GM12873 (cell line): ENCODE results near the gene IQSEC3.

Source experiments
- CTCF ChIP-seq: IDR thresholded peaks from 2 replicates; pipeline ENCODE4 v1.5.1; 2012; ENCODE audit warnings: low read depth, mild to moderate bottlenecking, moderate library complexity, low read length, control low read depth; ENCODE audit not compliant: insufficient read depth; ENCODE audit errors: missing control alignments

IQSEC3 gene

GRCh38 chr12:198705-199104, 132.1 kb downstream of the IQSEC3 start:
- no peak for TF ChIP-seq CTCF

GRCh38 chr12:201361-201760, 134.8 kb downstream of the IQSEC3 start:
- no peak for TF ChIP-seq CTCF

GRCh38 chr12:202081-202731, 135.6 kb downstream of the IQSEC3 start:
- no peak for TF ChIP-seq CTCF

DNA sequence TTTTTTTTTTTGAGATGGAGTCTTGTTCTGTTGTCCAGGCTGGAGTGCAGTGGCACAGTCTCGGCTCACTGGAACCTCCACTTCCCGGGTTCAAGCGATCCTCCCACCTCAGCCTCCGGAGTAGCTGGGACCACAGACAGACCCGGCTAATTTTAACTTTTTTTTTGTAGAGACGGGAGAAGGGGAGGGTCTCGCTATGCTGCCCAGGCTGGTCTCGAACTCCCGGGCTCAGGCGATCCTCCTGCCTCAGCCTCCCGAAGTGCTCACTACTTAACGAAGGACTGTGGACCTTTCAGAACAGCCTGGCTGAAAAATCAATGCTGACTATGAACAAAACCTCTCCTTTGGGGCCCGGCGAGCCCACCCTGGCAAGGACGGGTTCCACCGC, 136.5 kb downstream of the IQSEC3 start:
- no peak for TF ChIP-seq CTCF

DNA sequence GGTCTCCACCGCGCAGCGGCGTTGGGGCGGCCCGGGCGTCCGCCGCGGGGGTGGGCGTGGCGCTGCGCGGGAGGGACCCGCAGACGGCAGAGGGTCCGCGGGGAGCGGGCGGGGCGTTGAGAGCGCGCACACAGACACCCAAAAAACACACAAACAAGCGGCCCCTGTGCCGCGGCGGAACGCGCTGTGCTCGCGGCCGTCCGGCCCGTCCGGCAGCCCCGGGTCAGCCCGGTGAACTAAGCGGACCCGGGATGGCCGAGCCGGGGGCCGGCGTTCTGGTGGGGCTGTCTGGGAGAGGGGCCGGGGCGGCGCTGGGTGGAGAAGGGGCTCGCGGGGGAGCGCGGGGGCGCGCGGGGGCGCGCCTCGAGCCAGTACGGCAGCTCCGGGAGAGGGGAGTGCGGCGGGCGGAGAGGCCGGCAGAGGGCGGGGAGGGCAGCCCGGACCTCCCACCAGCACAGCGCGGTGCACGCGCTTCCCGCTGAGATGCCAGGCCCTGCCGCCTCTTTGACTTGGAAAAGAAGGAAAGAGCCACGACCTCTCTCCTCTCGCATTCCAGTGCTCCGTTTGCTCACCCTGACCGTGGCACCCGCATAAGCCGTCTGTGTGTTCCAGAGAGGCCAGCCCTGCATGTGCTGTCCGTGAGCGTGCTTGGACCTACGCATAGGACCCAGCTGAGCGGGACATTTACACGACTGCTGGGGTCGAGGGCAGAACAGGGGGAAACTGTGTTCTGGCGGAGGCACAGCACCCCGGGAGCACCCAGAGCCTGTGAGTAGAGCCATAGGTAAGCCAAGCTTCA, 137.1 kb downstream of the IQSEC3 start:
- TF ChIP-seq CTCF: no peak

DNA sequence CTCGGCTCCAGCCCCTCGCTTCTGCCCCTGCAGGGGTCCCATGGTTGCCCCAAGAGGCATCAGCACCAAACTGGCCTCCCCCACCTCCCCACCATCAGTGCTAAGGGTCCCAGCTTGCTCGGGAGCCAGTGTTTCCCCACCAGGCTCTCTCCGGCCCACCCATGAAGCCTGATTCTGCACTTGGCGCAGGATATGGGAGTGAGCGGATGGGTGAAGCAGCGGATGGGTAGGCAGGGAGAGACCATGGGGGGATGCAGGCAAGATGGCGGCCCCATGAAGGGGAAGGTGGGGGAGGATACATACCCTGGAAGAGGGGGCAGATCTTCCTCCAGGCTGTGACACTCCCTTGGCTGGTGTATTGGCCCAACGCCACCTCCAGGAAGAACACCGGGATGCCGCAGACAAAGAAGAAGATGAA, 137.7 kb downstream of the IQSEC3 start:
- no peak for TF ChIP-seq CTCF

- no peak for TF ChIP-seq CTCF
These were observed 138.5 kb downstream of the IQSEC3 start for GRCh38 chr12:205026-205425.
